22Rv1 (cell line): ENCODE results near the gene PDZD7.

Experiments used
- H3K27ac ChIP-seq: fragments of 450-650 bp; 2 replicates; pipeline ENCODE4 v1.5.1; 2017
- ZFX ChIP-seq: fragments of 450-650 bp; IDR thresholded peaks from 2 replicates; pipeline ENCODE4 v1.6.1; 2017; ENCODE audit warnings: antibody characterized with exemption, borderline replicate concordance
- TF ChIP-seq, protein P1 (sequence below): fragments of 450-650 bp; IDR thresholded peaks from 2 replicates; pipeline ENCODE4 v1.5.1; 2017; ENCODE audit warnings: mild to moderate bottlenecking

PDZD7 gene

DNA sequence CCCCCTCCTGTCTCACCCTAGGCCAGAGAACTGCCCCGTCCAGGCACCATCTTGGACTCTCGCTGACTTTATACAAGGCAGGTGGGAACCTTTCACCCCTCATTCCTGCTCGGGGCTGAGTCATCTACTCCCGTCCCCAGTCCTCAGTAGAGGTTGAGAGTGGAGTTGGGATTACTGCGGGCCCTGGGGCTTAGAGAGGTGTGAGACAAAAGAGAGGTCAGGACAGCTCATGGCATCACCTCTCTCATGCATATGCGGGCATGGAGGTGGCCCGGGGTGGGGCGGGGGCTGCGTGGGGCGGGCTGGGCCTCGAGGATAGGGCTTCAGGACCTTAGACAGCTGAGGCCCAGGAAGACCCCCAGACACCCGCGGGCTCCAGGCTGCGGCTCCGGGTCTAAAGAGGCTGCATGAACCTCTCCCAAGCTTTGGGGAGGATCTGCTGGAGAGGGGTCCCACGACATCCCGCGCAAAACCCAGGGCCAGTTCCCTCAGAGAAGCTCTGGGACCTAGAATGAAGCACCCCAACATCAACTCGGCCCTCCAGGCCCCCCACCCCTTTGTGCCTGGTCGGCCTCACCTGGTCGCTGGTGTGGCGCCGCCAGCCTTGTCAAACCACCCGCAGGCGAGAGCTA lies 317 bp downstream of the PDZD7 start:
- TF ChIP-seq ZFX: no peak
- TF ChIP-seq, protein P1, sequence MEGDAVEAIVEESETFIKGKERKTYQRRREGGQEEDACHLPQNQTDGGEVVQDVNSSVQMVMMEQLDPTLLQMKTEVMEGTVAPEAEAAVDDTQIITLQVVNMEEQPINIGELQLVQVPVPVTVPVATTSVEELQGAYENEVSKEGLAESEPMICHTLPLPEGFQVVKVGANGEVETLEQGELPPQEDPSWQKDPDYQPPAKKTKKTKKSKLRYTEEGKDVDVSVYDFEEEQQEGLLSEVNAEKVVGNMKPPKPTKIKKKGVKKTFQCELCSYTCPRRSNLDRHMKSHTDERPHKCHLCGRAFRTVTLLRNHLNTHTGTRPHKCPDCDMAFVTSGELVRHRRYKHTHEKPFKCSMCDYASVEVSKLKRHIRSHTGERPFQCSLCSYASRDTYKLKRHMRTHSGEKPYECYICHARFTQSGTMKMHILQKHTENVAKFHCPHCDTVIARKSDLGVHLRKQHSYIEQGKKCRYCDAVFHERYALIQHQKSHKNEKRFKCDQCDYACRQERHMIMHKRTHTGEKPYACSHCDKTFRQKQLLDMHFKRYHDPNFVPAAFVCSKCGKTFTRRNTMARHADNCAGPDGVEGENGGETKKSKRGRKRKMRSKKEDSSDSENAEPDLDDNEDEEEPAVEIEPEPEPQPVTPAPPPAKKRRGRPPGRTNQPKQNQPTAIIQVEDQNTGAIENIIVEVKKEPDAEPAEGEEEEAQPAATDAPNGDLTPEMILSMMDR: no peak
- H3K27ac ChIP-seq: peak overlapping the region; percentile 90

DNA sequence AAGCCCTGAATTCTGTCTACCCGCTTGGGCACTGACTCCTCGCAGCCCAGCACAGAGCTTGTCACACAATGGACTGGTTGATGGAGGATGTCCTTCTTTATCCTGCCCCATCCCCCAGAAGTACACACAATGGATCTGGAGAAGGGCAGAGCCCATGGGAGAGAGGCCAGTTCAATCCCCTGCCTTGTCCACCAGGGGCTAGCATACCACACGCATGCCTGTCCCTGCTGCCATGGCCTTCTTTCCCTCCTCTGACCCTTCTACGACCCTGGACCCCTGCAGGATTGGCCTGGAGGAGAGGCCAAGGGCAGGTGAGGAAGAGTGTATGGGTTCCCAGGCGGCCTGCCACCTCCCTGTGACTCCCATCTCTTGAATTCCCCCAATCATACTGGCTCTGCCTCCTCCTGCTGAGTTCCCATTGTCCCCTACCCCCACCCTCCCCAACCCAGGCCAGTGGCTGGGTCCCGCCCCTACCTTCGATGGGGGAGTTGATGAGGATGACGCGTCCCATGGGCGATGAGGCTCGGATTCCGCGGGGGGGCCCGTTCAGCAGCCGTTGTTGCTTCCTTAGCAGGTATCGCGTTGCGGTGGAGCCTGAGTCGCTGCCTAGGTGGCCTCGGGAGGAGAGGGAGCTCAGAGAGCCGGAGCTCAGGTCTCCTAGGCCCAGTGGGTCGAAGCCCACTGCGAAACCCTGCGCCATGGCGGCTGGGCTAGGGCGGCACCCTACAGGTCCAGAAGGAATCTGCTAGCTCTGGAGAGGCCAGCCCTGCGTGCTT lies 1.2 kb downstream of the PDZD7 start:
- no peak overlapping the region for H3K27ac ChIP-seq
- no peak for TF ChIP-seq ZFX
- TF ChIP-seq, protein P1: no peak

DNA sequence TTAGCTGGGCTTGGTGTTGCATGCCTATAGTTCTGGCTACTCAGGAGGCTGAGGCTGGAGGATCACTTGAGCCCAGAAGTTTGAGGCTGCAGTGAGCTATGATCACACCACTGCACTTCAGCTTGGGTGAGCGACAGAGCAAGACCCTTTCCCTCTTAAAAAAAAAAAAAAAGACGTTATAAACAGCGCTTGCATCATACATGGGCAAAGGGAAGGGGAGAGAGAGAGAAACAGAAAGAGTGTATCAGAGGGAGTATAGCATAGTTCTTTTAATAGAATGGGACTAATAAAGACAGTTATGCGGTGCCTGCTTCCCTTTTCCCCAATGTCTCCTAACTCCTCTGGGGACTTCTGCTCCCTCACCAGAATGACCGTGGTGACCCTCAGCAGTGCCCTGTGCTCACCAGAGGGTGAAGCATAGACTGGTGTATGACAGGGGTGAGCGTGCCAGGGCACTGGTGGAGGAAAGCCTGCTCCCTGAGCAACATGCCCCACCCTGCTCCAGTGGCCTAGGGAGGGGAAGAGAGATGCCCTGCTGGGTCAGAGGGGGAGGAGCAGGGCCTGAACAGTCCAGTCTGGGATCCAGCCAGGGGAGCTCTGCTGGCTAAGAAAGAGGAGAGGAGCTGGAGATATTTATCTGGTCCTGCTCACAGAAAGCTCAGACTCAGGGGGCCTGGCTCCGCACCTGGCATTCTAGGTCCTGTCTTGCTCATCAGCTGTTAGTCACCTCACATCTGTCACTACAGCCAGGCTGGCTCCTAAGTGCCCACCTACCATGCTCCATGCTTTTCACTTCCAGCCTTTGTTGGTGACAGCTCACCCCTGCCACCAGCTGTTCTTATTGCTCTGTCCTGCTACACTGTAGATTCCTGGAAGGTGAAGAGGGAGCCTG lies 2.2 kb downstream of the PDZD7 start:
- TF ChIP-seq, protein P1: no peak
- no peak for TF ChIP-seq ZFX
- H3K27ac ChIP-seq: no peak overlapping the region

DNA sequence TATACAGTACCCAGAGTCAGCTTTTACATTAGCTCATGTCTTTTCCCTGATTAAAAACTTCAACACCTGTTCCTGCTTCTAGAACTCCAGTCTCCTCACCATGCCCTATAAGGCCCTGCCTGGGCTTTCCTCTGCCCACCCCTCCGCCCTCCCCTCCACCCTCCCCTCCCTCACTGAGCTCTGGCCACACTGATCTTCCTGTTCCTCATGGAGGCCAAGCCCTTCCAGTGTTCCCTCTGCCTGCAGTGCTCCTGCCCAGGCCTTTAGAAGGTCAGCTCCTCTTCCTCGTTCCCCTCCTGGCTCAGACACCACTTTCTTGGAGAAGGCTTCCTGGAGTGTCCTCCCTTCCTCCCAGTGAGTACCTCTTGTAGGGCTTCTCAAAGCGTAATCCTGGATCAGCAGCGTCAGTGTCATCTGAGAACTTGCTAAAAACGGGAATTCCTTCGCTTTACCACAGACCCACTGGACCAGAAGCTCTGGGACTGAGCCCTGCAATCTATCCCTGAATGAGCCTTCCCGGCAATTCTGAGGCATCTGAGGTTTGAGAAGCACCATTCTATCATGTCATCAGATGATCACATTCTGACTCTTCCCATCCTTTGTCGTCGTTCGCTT lies 3.7 kb downstream of the PDZD7 start:
- no peak for TF ChIP-seq ZFX
- TF ChIP-seq, protein P1: no peak
- H3K27ac ChIP-seq: no peak overlapping the region

DNA sequence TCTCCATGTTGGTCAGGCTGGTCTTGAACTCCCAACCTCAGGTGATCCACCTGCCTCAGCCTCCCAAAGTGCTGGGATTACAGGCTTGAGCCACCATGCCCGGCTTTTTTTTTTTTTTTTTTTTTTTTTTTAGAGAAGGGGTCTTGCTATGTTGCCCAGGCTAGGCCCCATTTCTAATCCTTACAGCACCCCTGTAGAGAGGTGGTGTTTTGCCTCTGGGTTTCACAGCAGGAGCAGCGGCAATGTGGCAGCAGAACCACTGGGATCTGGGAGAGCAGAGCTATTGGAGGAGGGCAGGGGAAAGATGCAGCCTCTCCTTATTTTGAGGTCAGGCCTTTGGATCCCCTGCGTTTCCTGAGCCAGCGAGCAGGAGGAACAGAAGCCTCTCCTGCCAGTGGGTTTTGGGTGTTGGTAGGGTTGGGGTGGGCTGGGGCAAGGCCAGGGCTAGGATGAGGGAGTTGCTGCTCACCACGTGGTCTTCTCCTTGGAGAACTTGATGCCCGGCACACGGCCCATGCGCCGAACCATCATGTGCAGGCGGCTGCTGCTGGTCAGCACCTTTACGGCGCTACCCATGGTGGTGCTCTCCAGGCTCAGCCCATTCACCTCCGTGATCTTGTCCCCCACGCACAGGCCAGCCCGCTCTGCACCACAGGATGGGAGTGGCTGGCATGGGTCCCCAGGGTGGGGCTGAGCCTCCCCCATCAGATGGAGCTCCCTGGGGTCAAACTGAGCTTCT lies 7.8 kb downstream of the PDZD7 start:
- no peak overlapping the region for H3K27ac ChIP-seq
- TF ChIP-seq ZFX: no peak
- TF ChIP-seq, protein P1: no peak

DNA sequence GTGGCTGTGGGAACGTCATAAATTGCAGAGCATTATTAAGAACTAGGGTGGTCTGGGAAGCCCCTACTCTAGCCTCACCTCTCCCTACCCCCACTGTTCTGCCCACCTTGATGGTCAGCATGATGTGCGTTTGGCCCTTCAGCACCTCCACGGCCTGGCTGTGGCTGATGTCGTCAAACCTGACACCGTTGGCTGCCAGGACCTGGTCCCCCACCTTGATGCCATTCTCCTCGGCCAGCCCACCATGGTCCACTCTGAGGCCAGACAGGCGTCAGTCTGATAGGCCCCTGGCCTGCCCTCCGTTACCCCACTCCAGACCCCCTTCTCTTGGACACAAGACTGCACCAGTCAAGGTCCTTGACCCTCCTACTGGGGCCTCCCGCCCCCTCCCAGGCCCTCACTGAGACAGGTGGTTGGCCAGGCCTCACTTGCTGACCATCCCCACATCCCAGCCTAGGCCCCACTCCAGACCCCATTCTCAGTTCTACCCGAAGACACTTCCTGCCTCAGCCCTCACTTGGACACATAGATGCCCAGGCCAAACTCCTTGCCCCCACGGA lies 9.2 kb downstream of the PDZD7 start:
- TF ChIP-seq ZFX: no peak
- no peak overlapping the region for H3K27ac ChIP-seq
